Esophagus squamous epithelium (tissue), 4 donors: Measurements from ENCODE around the gene SLC1A3.

Experiments used
- POLR2A ChIP-seq, 4 donors: fragments of 450-650 bp; IDR thresholded peaks; one replicate each; pipeline ENCODE4 v1.6.1; 2017; ENCODE audit warnings: antibody characterized with exemption in 4 of 4, mild to moderate bottlenecking in 4 of 4, moderate library complexity in 3 of 4
- TF ChIP-seq, protein P1 (sequence below), 6 experiments: fragments of 450-650 bp in 4 of 6; fragments of 200-600 bp in 2 of 6; sonication (generic) in 2 of 6; IDR thresholded peaks; one replicate each; pipeline ENCODE4 v1.5.1; 2016 to 2019; ENCODE audit warnings: antibody characterized with exemption in 6 of 6, mild to moderate bottlenecking in 4 of 6, moderate library complexity in 4 of 6

DNA sequence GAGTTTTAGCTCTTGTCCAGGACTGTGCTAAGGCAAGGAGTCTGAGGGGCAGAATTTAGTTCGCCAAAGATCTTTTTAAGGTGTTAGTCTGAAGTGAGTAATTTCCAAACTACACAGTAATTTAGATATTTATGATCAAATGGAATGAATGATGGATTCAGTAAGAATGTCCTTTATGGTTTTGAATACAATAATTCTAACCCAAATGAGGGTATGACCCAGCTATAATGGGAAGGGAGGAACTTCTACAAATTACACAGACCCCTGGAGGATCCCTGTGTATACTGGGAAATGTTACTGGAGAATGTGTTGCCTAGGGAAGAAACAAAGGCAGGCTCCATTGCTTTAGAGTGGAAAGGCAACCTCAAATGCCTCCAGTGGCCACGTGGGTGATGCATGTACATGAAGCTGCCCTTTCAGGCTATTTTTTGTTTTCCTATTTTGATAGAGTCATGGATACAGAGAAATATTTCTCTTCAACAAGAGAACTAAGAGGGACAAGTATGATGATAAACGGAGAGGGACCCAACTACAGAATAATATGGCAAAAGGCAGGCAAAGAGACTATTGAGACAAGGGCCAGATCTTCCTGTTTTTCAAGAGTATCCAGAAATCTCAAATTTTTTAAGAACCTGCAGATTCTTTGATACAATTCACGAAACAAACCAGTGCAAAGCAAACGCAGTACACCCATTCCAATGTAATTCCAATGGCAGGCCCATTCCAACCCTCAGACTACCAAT lies 25.4 kb downstream of the SLC1A3 start:
- TF ChIP-seq, protein P1, sequence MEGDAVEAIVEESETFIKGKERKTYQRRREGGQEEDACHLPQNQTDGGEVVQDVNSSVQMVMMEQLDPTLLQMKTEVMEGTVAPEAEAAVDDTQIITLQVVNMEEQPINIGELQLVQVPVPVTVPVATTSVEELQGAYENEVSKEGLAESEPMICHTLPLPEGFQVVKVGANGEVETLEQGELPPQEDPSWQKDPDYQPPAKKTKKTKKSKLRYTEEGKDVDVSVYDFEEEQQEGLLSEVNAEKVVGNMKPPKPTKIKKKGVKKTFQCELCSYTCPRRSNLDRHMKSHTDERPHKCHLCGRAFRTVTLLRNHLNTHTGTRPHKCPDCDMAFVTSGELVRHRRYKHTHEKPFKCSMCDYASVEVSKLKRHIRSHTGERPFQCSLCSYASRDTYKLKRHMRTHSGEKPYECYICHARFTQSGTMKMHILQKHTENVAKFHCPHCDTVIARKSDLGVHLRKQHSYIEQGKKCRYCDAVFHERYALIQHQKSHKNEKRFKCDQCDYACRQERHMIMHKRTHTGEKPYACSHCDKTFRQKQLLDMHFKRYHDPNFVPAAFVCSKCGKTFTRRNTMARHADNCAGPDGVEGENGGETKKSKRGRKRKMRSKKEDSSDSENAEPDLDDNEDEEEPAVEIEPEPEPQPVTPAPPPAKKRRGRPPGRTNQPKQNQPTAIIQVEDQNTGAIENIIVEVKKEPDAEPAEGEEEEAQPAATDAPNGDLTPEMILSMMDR (IDR thresholded peaks at IDR 0.05): no peak
- no peak for TF ChIP-seq POLR2A (IDR thresholded peaks at IDR 0.05)
